ENCODE measurements around the gene SSBP4.

- TF ChIP-seq CTCF (IDR thresholded peaks at IDR 0.05) (peak; percentile 31; the same call in 1 of the 2 replicates), JUND (IDR thresholded peaks at IDR 0.05) (no peak), IRF3 (IDR thresholded peaks at IDR 0.05; ENCODE audit: low read depth, low read length) (no peak), POLR2AphosphoS5 (IDR thresholded peaks at IDR 0.05; ENCODE audit: low read depth, low read length) (no peak), ZBTB33 (IDR thresholded peaks at IDR 0.05; ENCODE audit: borderline replicate concordance, low read depth) (no peak), EZH2phosphoT487 (IDR thresholded peaks at IDR 0.05; ENCODE audit: borderline replicate concordance, low read depth) (no peak), PBX3 (IDR thresholded peaks at IDR 0.05) (no peak)
Measured at GRCh38 chr19:18401580-18402112, 17.6 kb upstream of the SSBP4 start.
